Measurements from ENCODE around the gene LYPLA2.

GRCh38 chr1:23837908-23838307 is 47.0 kb downstream of the LYPLA2 start:
- TF ChIP-seq CTCF (IDR thresholded peaks at IDR 0.05) (no peak), POLR2A (IDR thresholded peaks at IDR 0.05) (no peak)
